Stimulated activated CD8-positive, alpha-beta memory T cell treated with anti-CD3 and anti-CD28 coated beads, Interleukin-12 subunit alpha, Interleukin-12 subunit beta, amount 100 ng/mL, for 24 hours (primary cell): ENCODE results near the gene SLC35F6.

ENCODE experiments used
- DNase-seq: peaks from one replicate; pipeline ENCODE4 v3.0.0-alpha.2; 2020; ENCODE audit errors: extremely low read depth

SLC35F6 gene

DNA sequence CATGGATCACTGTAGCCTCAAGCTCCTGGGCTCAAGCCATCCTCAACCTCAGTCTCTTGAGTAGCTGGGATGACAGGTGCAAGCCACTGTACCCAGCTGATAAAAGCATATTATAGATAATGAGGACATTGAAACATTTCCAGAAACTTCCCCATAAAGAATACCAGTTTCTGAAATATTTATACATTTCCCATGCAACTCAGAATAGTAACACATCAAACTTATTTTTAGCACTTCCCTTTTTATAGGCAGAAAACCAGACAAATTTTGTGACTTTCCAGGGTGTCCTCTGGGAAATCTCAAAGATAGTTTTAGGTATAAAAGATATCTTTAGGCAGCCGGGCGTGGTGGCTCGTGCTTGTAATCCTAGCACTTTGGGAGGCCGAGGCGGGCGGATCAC lies 58.8 kb downstream of the SLC35F6 start:
- DNase-seq, result no peak
